Amniotic stem cell (primary cell): ENCODE results near the gene STRAP.
A peak's percentile ranks its signal among the peaks of the same experiment; 100 is the strongest.
"Not testable (repeated sequence)": the region's sequence is repeated elsewhere in the genome, so short reads cannot be mapped to it uniquely, and the experiment has no call there.

Experiments
- DNase-seq: peaks from one replicate; lab custom pipeline; 2025; lab: John Stamatoyannopoulos, UW

Gene STRAP

GRCh38 chr12:15928346-15928745, 46.2 kb downstream of the STRAP start:
- peak; percentile 37 for DNase-seq

GRCh38 chr12:15928870-15929571, 46.8 kb downstream of the STRAP start:
- no peak for DNase-seq

GRCh38 chr12:15931590-15932053, 49.4 kb downstream of the STRAP start:
- no peak for DNase-seq

GRCh38 chr12:15932327-15932726, 50.1 kb downstream of the STRAP start:
- no peak for DNase-seq

- no peak for DNase-seq
Measured at GRCh38 chr12:15932971-15933370, 50.8 kb downstream of the STRAP start.

- no peak for DNase-seq
Measured at GRCh38 chr12:15933751-15934150, 51.6 kb downstream of the STRAP start.

- no peak for DNase-seq
Measured at GRCh38 chr12:15936751-15937150, 54.6 kb downstream of the STRAP start.

GRCh38 chr12:15937902-15938301, 55.7 kb downstream of the STRAP start:
- DNase-seq = no peak

- no peak for DNase-seq
Measured at GRCh38 chr12:15939111-15939510, 56.9 kb downstream of the STRAP start.

- no peak for DNase-seq
Measured at GRCh38 chr12:15942475-15942874, 60.3 kb downstream of the STRAP start.

GRCh38 chr12:15943519-15943918, 61.3 kb downstream of the STRAP start:
- DNase-seq = not testable (repeated sequence)

- not testable (repeated sequence) for DNase-seq
Measured at GRCh38 chr12:15948461-15948860, 66.3 kb downstream of the STRAP start.
